Calu3 (cell line): Measurements from ENCODE around the gene AP3D1. TPM values are rescaled to one million over a fixed set of nuclear protein-coding genes. Genes with fewer than 3 reads are reported as not detected.

Experiments
- BruUV-seq: library from RNA; stranded (reverse); fragments of 400-500 nt; replicated peaks from 2 replicates; lab custom pipeline; 2021; lab: Mats Ljungman, UMichigan
- CTCF ChIA-PET: fragments of 300-600 bp; sonication (Branson Sonifier 250); formaldehyde crosslinking; loops from one replicate; lab custom pipeline; 2022; ENCODE audit warnings: antibody characterized with exemption; lab: Charles Lee
- DNase-seq: peaks from one replicate; pipeline ENCODE4 v3.0.0; 2022
- H3K27ac Mint-ChIP-seq: one replicate; pipeline ENCODE4 v1.8.0; 2022; ENCODE audit warnings: mixed read lengths; ENCODE audit not compliant: unreplicated experiment
- H3K27me3 Mint-ChIP-seq: one replicate; pipeline ENCODE4 v1.8.0; 2022; ENCODE audit warnings: mixed read lengths; ENCODE audit not compliant: unreplicated experiment
- H3K36me3 Mint-ChIP-seq: one replicate; pipeline ENCODE4 v1.8.0; 2022; ENCODE audit warnings: mild to moderate bottlenecking, moderate library complexity, mixed read lengths; ENCODE audit not compliant: insufficient read depth, unreplicated experiment
- H3K4me1 Mint-ChIP-seq: one replicate; pipeline ENCODE4 v1.8.0; 2022; ENCODE audit warnings: mild to moderate bottlenecking, low read depth, mixed read lengths; ENCODE audit not compliant: unreplicated experiment
- H3K4me3 Mint-ChIP-seq: one replicate; pipeline ENCODE4 v1.8.0; 2022; ENCODE audit warnings: mild to moderate bottlenecking, low read depth, moderate library complexity, mixed read lengths; ENCODE audit not compliant: unreplicated experiment
- H3K9me3 Mint-ChIP-seq: one replicate; pipeline ENCODE4 v1.8.0; 2022; ENCODE audit warnings: low read depth, mixed read lengths; ENCODE audit not compliant: unreplicated experiment
- intact Hi-C: fragments of 100-400 bp; cut with micrococcal nuclease; formaldehyde crosslinking; loops from one replicate; pipeline ENCODE4 v1.10.0; 2022; ENCODE audit not compliant: unreplicated experiment
- total RNA-seq: library from RNA; stranded (reverse); gene quantifications from 2 replicates; pipeline ENCODE4 v1.2.3, GENCODE V29; 2022
- TF ChIP-seq, protein P1 (sequence below): fragments of 200-600 bp; IDR thresholded peaks from one replicate; pipeline ENCODE4 v1.8.0; 2022; ENCODE audit warnings: antibody characterized with exemption; ENCODE audit not compliant: unreplicated experiment

AP3D1 gene
- total RNA-seq, 1 experiment from 2014 or later, result 107 TPM

- intact Hi-C loops, result no loop called here
- Mint-ChIP-seq H3K27me3 (no peaks in the 10 kb centered on the region), H3K4me1 (no peaks in the 10 kb centered on the region), H3K9me3 (no peaks in the 10 kb centered on the region), H3K4me3 (no peak overlapping the region), H3K27ac (no peak overlapping the region), H3K36me3 (peaks cover 58% of the 10 kb centered on the region)
- TF ChIP-seq, protein P1, sequence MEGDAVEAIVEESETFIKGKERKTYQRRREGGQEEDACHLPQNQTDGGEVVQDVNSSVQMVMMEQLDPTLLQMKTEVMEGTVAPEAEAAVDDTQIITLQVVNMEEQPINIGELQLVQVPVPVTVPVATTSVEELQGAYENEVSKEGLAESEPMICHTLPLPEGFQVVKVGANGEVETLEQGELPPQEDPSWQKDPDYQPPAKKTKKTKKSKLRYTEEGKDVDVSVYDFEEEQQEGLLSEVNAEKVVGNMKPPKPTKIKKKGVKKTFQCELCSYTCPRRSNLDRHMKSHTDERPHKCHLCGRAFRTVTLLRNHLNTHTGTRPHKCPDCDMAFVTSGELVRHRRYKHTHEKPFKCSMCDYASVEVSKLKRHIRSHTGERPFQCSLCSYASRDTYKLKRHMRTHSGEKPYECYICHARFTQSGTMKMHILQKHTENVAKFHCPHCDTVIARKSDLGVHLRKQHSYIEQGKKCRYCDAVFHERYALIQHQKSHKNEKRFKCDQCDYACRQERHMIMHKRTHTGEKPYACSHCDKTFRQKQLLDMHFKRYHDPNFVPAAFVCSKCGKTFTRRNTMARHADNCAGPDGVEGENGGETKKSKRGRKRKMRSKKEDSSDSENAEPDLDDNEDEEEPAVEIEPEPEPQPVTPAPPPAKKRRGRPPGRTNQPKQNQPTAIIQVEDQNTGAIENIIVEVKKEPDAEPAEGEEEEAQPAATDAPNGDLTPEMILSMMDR, result no peak
- CTCF ChIA-PET, result no interaction called here
- BruUV-seq, result no TSS peak
- no peak for DNase-seq
These were observed 30.5 kb downstream of the AP3D1 start for GRCh38 chr19:2120821-2121220.

GRCh38 chr19:2119921-2120785, 31.2 kb downstream of the AP3D1 start:
- no peak overlapping the region for H3K27ac Mint-ChIP-seq
- H3K4me1 Mint-ChIP-seq, result no peaks in the 10 kb centered on the region
- CTCF ChIA-PET, result no interaction called here
- no peak overlapping the region for H3K4me3 Mint-ChIP-seq
- no peaks in the 10 kb centered on the region for H3K27me3 Mint-ChIP-seq
- no peaks in the 10 kb centered on the region for H3K9me3 Mint-ChIP-seq
- no peak for DNase-seq
- BruUV-seq, result no TSS peak
- H3K36me3 Mint-ChIP-seq, result peaks cover 65% of the 10 kb centered on the region
- intact Hi-C loops, result no loop called here
- TF ChIP-seq, protein P1, result no peak

DNA sequence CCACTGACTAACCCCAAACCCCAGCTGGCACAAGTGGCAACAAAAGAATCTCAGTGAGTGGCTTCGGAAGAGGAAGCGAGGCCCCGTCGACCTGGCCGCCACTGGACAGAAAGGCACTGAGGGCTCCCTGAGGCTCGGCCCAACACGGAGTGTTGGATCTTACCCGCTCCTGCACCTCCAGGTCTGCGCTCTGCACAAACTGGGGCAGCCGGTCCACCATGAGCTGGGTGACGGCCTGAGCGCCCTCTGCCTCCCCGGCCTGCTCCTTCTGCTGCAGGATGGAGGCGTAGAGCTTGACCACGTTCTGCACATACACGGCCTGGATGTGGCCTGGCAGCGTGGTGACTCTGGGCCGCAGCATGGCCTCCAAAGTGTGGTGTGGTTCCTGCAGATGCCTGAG, 32.9 kb downstream of the AP3D1 start:
- Mint-ChIP-seq H3K27ac (no peak overlapping the region), H3K4me1 (no peaks in the 10 kb centered on the region), H3K27me3 (no peaks in the 10 kb centered on the region), H3K36me3 (peaks cover 74% of the 10 kb centered on the region), H3K9me3 (no peaks in the 10 kb centered on the region), H3K4me3 (no peak overlapping the region)
- TF ChIP-seq, protein P1, result no peak
- DNase-seq, result no peak
- CTCF ChIA-PET, result no interaction called here
- no TSS peak for BruUV-seq
- intact Hi-C loops, result no loop called here

DNA sequence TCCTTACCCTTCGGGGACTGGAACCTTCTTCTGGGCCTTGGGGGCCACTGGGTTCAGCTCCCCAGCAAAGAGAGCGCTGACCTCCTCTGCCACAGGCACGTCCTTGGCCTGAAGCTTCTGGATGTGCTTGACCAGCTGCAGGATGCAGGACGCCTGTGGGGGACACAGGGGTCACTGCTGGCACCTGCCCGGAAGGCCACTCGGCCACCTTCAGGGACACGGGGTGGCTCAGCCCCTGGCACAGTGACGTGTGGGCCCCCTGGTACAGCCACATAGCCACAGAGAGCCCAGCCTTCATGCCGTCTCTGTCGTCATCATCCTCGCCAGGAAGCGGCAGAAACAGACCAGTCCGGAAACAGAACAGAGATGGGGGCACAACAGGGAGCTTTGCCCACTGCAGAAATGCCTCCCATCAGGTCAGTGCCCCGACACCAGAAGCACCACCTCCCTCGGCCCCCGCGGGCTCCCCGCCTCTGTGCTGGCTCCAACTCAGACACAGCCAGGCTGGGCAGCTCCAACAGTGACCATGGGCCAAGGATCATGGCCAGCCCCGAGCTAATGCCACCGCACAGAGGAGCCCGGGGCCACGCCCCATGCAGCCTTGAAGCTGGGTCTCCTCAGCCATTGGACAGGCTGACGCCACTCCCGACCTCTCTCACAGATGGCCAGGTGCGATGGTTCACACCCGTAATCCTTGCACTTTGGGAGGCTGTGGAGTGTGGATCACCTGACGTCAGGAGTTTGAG, 34.0 kb downstream of the AP3D1 start:
- Mint-ChIP-seq H3K27ac (no peak overlapping the region), H3K9me3 (no peaks in the 10 kb centered on the region), H3K27me3 (no peaks in the 10 kb centered on the region), H3K4me1 (no peaks in the 10 kb centered on the region), H3K36me3 (peaks cover 74% of the 10 kb centered on the region), H3K4me3 (no peak overlapping the region)
- no peak for DNase-seq
- no TSS peak for BruUV-seq
- intact Hi-C loops, result no loop called here
- TF ChIP-seq, protein P1, result no peak
- CTCF ChIA-PET, result interaction anchor here (0.6 kb wide), 1 partner anchor 23 kb away, joined by 3 read pairs; no protein-coding TSS in a partner anchor
